Mammary epithelial cell (primary cell): ENCODE results near the gene LYRM4.

Experiments used
- CTCF ChIP-seq, 2 donors: IDR thresholded peaks in 1 of 2; conservative IDR thresholded peaks in 1 of 2; 2 replicates each; pipeline ENCODE4 v1.5.1; 2011 to 2012; ENCODE audit warnings: inconsistent platforms in 2 of 2, low read length in 2 of 2, mild to moderate bottlenecking in 2 of 2, control low read depth in 1 of 2, low read depth in 1 of 2; ENCODE audit not compliant: insufficient read depth in 1 of 2; ENCODE audit errors: extremely low read depth in 1 of 2
- EZH2 ChIP-seq: IDR thresholded peaks from 2 replicates; pipeline ENCODE4 v1.6.1; 2012; ENCODE audit warnings: low read length, inconsistent platforms, borderline replicate concordance

GRCh38 chr6:5205877-5206850 lies 54.6 kb downstream of the LYRM4 start:
- TF ChIP-seq CTCF (conservative IDR thresholded peaks at IDR 0.05 in 1 of 2, IDR thresholded peaks at IDR 0.05 in 1 of 2; ENCODE audit: extremely low read depth in 1 of 2, insufficient read depth in 1 of 2, low read depth in 1 of 2, low read length in 2 of 2) (no peak), EZH2 (no peak)
